Right lung (tissue), 5 donors: ENCODE measurements around the gene GPR55. TPM values are rescaled to one million over a fixed set of nuclear protein-coding genes. Genes with fewer than 3 reads are reported as not detected.

ENCODE experiments used
- DNase-seq, 2 donors: peaks; one replicate each; pipeline ENCODE4 v3.0.0-alpha.2; 2013
- polyA plus RNA-seq, 5 donors: library from polyadenylated mRNA; unstranded; fragments of 120-200 nt; gene quantifications; one replicate each; pipeline versions ENCODE4 v1.2.1 to v1.2.3, GENCODE V29; 2013; ENCODE audit warnings: inconsistent platforms in 1 of 5, low replicate concordance in 1 of 5; ENCODE audit not compliant: insufficient read length in 5 of 5, insufficient read depth in 1 of 5

The GPR55 gene
- polyA plus RNA-seq, 5 donors, result 0.10 to 0.21 (median 0.17) TPM

DNA sequence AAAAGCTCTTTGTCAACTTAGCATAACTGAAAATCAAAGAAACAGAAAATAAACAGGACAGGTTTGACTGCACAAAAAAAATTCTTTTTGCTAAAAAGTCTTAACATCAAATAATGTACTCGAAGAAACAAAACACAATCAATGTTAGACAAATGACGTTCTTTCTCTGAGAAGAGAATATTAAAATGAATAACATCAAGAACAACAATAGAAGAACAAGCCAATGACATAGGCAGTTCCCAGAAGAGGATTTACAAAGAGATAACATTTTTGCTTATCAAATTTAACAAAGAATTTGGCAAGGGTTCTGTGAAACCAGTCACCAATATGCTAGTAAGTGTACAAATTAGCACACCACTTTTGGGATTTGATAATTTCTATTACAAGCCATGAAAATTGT, 5.8 kb downstream of the GPR55 start:
- no peak for DNase-seq

DNA sequence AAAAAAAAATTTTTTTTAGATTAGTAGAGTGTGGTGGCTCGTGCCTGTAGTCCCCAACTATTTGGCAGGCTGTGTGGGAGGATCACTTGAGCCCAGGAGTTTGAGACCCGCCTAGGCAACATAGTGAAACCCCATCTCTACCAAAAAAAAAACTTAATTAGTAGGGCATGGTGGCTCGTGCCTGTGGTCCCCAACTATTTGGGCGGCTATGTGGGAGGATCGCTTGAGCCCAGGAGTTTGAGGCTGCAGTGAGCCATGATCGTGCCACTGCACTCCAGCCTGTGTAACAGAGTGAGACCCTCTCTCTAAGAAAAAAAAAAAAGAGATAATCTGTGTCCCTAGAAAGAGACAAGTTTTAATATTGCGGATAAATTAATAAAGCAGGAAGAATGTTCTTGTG, 8.8 kb downstream of the GPR55 start:
- DNase-seq, result no peak

DNA sequence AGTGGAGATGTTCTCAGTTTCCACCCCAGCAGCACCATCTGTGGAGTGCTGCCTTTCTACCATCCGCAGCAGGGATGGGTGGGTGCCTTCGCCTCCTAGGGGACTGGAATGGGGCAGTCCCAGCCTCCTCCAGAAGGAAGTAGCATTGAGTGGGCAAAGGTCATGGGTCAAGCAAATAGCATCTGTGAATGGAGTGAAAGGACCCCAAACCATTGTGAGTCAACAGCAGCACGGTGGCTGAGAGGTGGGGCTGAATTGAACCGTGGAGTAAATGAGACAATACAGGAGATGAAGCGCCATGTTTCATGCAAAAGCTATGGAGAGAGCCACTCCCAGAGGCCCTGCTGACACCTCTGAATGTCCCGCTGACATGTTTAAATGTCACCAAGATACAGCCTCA, 9.7 kb downstream of the GPR55 start:
- no peak for DNase-seq

DNA sequence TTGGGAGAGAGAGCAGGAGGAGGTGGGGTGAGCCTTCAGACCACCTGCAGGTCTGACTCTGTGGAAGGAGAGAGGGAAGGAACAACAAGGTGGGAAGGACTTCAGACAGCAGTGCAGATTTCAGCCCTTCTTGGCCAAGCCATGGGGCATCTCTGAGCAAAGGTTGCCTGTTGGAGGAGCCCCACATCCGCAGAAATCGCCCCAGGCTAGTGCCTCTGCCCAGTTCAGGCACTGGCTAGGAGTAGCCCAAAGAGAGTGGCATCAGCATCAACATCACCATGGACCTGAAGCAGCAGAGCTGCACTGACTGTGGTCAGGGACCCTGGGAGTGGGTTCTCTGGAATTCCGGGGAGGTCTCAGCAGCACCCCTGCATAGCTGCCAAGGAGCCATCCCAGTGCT, 10.2 kb downstream of the GPR55 start:
- DNase-seq, result no peak

DNA sequence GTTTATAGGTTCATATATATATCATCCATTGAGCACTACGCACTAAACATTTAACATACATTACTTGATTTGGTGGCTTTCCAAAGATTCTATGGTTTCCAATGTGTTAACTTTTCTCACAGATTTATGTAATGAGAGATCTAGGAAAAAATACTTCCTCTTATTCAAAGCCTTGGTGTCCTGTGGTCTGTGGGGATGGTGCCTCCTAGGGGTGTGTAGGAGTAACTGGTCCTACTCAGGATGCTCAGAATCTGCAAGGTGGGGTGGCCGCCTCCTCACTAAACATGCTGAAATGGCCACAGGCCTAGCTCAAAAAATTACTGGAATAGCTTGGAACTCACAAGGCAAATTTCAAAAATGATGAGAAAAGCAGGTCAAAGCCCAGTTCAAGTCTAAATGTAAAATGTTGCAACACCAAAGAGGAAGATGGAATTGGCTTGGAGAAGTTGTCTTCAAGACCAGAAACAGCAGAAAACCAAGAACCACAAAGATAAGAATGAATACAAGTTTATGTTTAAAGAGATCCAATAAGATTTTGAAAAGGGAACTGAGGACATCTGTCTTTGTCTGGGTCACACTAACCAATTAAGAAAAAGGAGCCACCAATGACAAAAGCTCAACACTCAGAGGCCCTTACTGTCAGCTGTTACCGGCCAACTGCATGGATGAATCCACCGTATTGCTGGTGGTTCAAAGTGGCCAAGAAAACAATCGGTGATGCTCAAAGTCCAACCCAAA, 11.5 kb downstream of the GPR55 start:
- DNase-seq, result peak in 1 of 2 donors; percentile 24

DNA sequence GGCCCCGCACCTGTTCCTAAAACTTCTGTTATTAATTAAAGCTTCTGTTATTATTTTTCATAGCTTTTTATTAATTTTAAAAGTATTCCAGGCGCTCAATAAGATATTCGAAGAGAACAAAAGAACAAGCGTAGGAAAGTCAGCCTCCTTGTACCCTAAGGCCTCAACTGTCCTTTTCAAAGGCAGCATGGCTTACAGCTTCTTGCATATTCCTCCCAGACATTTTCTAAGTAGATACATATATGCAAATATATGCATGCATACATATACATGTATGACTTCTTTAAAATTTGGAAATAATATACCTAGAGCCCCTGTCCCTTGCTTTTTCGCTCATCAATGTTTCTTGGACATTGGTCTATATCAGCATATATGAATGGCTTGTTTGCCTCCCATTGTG, 12.3 kb downstream of the GPR55 start:
- no peak for DNase-seq

DNA sequence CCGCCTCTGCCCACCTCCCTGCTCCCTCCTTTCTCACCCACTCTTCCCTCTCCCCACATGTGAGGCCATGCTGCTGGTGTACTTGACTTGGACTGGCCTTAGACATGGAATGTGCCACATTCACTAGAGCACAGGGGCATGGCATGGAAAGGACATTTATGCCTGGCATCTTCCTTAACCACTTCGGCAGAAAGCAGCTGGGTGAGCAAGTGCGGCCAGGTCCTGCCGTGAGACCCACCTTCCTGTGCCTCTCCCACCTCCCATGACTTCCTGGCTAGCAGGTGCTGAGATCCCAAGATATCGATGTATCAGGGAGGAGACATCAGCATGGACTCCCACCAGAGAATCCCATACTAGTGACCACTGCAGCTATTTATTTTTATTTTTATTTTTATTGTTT, 13.0 kb downstream of the GPR55 start:
- no peak for DNase-seq

DNA sequence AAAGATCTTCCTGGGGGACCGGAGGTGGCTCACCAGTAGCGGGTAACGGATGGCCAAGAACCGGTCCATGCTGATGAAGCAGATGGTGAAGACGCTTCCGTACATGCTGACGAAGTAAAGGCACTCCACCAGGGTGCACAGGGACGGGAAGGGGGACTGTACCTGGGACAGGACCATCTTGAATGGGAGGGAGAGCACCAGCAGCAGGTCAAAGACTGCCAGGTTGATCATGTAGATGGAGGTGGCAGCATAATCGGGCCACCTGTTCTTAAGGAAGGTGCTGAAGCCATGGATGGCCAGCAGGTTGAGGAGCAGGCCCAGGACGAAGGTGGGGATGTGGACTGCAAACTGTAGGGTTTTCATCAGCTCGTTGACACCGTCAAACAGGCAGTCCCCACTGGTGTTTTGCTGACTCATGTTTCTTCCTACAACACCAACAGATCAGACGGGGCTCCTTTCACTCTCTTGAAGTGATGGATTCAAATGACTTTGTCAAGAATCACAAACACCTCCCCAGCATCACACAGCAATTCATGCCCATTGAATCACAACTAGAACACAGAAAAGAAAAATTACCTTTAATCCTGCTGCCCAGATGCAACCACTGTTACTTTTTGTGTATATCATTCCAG, 14.4 kb downstream of the GPR55 start:
- DNase-seq, result no peak

DNA sequence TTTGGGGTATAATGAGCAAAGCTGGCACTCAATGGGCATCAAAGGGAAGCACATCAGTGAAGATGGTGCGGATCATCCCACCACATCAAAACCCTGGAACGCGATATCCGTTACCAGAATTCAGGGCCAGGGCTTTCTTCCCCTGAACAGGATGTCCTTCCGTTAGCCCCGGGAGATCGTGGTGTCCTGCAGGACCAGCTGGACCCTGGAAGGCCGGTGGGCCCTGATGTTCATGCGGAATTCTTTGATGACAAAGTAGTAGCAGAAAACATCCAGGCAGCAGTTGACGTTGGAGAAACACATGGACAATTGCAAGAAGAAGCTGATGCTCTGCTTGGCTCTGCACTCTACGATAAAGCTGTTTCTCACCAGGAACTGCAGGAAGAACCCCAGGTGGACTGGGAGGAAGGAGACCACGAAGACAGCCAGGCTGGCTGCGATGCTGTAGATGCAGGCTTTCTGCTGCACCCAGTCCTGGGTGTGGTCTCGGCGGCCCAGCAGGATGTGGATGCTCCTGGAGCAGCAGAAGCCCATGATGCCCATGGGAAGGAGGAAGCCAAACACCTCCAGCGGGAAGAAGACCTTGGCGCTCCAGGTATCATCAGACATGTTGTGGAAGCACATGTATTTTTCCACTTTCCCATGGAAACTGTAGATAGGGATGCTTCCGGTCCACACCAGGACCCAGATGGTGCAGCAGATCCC, 15.0 kb downstream of the GPR55 start:
- DNase-seq, result no peak

DNA sequence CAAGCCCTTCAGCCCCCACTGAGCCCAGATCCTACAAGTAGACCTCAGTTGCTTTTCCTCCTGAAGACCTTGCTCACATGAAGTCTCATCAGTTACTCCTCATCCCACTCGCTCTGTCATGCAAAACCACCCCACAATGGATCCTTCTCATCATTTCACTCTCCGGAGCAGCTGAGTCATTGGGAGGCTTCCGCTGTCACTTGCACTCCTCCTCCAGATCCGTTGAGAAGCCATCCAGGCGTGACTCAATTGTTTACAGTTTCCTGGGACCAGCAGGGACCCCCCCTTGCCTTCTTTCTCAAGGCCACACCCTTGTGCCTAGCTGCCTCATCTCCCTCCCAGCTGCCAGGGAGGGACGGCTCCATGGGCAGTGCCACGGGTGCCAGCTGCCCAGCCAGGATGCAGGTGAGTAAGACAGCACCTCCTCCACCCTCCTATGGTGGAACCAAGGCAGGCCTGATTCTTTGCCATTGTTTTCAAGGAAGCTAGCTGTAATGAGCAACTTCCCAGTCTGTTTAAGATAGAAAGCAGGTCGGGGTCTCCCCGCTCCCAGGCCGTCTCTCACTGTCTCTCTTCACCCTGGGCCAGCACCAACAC, 16.3 kb downstream of the GPR55 start:
- no peak for DNase-seq

DNA sequence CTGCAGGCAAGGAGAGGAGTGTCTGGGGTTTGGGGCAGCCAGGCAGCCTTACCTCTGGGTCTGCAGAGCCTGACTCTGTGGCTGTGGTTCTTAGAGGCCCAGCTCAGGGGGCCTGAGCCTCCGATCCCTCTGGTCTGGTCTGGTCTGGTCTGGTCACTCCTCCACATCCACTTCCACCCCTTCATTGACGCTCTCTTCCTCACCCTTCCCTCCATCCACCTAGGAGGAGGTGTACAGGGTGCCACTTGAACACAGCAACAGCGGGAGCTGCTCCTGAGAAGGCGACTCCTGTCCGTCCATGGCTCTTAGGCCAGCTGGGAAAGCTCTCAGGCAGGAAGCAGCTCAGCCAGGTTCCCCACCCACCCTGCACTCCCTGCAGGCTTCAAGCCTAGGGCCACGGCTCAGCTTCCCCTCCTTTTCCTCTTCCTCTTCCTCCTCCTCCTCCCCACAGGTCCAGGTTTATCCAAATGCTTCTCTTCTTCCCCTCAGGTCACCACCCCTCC, 16.9 kb downstream of the GPR55 start:
- peak in 1 of 2 donors; percentile 19 for DNase-seq

DNA sequence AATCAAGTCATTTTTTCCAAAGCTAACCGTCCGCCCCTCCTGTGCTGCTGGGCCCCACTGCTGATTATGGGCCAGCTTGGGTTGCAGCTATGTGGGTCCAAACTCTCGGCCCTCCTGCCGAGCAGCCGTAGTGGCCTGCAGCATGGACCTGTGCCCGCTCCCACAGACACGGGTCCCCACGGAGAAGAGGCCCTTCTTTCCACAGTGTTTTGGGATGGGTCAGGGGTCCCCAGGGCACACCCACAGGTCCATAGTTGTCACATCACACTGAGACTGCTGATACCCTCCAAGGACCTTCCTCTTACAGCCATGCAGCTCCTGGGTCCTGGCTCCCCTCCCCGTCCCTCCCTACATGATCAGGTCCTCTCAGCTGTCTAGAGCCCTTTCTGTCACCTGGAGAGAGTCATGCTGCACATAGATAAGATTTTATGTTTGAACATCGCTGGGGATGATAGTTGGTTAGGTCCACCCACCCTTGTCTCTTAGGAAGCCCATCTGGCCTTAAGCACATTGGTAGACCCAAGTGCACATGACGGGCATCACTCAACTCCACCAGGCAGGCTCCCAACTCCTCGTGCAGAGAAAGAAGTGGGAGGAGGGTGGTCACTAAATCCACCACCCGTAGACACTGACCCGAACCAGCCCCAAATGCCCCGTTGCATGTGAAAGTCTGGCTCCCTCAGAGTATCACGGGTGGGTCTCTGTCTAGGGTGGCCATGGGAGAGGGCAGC, 17.5 kb downstream of the GPR55 start:
- DNase-seq, result no peak

DNA sequence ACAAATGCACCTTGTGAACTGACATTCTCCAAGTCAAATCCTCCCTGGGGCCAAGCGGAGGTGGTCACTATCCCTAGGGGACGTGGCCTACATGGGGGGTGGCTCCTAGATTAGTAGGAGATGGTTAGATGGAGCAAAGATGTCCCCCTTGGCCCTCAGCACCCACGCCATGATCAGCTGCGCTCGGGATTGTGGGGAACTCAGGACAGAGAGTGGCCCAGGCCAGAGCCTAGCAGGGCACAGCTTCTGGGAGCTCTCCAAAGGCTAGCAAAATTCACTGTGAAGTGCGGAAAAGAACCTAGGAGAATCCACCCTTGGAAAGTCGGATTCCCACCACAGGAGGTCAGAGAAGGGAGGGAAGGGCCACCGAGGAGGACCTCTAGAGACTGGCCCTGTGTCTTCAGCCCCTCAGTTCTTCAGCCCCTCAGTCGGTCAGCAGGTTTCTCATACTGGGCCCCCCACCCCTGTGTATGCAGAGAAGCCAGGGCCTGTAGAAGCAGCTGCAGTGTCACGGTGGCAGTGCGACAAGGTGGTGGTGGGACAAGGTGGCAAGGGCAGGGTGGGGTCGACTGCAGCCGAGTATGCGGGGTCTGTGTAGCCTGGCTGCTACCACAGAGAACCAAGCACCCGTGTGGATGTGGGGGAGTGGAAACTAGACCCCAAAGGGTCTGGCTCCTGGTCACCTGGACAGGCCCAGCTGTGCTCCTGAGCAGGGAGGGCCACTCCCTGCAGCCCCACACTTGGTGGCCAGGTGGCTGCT, 18.4 kb downstream of the GPR55 start:
- DNase-seq, result no peak

DNA sequence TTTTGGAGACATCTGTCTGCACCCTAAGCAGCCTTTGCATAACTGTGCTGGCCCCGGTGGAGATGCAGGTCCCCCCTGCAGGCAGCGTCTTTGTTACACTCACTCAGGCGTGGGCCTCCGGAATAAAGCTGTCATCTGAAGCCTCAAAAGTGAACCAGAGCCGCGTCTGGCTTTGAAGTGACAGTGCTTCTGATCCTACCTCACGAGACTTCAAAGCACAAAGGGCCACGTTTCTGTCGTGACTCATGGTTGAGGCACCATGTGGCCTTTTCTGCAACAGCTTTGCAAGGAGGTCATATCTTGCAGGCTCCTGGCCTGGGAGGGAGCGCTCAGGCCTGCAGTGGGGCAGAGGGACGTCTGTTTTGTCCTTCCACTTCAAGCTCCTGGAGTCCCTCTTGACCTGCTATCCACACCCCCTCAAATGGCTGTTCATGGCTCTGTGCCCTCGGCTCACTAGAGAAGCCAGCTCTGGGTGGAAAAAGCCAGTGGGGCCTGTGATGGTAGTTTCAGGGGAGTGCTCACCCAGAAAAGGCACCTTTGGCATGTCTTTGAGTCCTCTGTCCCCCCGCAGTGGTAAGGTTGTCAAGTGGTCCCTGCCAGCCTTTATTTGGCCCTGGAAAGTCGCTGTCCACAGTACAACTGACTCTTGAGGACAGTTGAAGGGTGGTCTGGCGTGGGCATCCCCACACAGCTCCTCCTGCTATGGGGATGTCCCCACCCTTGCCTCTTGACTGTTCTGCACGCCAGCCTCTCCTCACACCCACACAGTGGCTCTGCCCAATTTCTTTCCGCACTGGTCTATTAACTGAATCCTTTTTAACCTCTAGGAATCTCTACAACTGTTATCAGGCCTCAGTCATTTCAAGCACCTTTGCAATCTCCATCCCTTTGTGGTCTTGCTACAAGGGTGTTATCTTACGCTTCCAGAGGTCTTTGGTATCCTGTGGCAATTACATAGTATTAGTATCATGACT, 19.3 kb downstream of the GPR55 start:
- no peak for DNase-seq

DNA sequence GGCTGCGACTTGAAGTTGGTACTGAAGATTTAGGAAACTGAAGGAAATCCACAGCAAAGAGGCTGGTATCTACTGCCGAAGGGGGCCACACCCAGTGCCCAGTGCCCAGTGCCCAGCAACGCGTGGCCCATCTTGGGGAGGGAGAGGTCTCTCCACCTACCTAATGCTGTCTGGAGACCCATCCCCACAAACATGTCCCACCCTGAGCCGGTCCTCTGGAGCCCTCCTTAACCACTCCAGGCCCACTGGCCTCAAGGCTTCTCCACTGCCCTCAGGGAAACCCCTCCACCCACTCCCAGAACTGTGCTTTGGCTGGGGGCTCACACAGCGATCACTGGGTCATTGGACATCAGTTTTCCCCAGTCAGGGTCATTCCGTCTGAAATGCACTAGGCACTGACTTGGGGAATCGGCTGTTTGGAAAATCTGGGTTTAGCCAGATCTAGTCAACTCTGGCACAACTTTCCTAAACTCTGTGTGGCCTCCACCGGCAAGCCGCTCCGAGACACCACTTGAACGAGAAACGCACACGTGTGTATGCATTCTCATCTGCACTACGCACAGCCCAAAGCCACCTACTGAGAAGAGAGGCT, 20.1 kb downstream of the GPR55 start:
- DNase-seq, result no peak

DNA sequence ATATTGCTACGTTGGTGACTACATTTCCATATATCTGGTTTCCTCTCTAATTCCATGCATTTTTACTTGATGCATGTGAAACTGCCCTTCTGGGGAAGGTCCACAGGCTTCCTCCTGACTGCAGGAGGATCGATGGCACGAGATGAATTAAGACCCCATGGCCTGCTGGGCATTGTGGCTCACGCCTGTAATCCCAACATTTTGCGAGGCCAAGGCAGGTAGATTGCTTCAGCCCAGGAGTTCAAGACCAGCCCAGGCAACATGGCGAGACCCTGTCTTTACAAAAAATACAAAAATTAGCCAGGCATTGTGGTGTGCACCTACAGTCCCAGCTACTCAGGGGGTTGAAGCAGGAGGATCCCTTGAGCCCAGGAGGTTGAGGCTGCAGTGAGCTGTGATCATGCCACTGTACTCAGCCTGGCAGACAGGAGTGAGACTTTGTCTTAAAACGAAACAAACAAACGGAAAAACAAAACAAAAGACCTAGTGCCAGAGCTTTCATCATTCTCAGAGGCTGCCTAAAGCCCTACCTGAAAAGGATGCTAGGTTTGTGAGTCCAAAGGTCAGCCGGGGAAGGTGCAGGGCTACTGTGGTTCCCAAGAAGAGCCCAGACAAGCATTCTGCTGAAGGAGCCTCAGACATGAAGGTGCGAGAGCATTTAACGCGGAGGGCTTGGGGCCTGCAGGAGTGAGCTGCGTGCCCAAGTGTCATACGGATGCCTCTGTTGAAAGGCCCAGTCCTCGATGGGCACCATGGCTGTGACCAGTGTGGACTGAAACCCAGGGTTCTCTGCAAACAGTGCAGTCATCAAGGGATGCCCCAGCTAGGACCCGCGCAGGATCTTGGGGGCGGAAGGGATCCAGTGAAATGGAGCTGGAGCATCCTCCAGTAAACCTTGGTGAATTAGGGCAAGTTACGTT, 21.6 kb downstream of the GPR55 start:
- no peak for DNase-seq

DNA sequence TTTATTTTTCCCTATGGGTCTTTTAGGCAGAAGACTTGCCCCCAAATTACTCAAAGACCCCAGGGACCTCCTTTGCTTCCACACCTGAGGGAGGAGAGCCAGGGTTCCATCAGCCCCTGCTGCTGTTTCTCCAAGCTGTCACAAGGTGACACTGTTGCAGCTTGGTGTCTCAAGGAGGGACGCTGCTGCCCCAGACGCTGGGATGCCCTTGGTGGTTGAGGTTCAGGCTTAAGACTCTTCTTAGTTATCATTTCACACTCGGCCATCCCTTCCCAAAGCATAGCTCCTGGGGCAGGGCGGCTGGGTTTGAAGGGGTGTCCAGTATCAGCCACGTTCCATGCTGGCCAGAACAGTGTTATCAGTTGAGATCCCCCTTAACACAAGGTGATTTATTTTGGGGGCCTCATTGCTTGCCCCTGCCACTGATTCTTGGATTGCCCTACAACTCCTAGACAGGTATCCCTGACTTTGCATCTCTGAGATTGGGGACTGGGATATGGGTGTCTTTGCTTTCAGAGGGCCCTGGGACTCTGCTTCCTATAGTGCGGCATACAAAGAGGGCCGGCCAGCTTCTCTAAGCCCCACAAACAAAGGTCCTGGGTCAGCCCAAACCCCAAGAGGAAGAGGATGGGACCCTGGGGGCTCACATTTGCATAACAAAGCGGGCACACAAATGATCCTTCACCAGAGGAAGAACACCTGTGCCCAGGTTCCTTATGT, 22.7 kb downstream of the GPR55 start:
- DNase-seq, result peak in 1 of 2 donors; percentile 35
